Measurements from ENCODE around the gene MFN2.

GRCh38 chr1:11970441-11971185 is 9.6 kb upstream of the MFN2 start:
- no peak for TF ChIP-seq CTCF (IDR thresholded peaks at IDR 0.05)
- TF ChIP-seq EZH2phosphoT487 (IDR thresholded peaks at IDR 0.05), result no peak
- TF ChIP-seq EZH2 (IDR thresholded peaks at IDR 0.05), result no peak
